GM21390 (cell line): ENCODE measurements around the gene SNAP47.

Experiments
- ATAC-seq: cut with Tn5 transposase; IDR thresholded peaks from one replicate; pipeline ENCODE4 v1.9.1; 2021; ENCODE audit not compliant: unreplicated experiment

Gene SNAP47

GRCh38 chr1:227793948-227794816, 58.9 kb downstream of the SNAP47 start:
- ATAC-seq: no peak

- no peak for ATAC-seq
Measured at GRCh38 chr1:227794817-227795192, 59.6 kb downstream of the SNAP47 start.

- no peak for ATAC-seq
Measured at GRCh38 chr1:227795732-227796131, 60.5 kb downstream of the SNAP47 start.

- no peak for ATAC-seq
Measured at GRCh38 chr1:227796359-227796915, 61.2 kb downstream of the SNAP47 start.

GRCh38 chr1:227797144-227797543, 61.9 kb downstream of the SNAP47 start:
- no peak for ATAC-seq

- no peak for ATAC-seq
Measured at GRCh38 chr1:227797625-227798024, 62.4 kb downstream of the SNAP47 start.

GRCh38 chr1:227798078-227798802, 63.0 kb downstream of the SNAP47 start:
- no peak for ATAC-seq

- ATAC-seq: no peak
Measured at GRCh38 chr1:227799756-227800155, 64.5 kb downstream of the SNAP47 start.

GRCh38 chr1:227803933-227804332, 68.7 kb downstream of the SNAP47 start:
- no peak for ATAC-seq

- no peak for ATAC-seq
Measured at GRCh38 chr1:227805606-227806197, 70.5 kb downstream of the SNAP47 start.

GRCh38 chr1:227808566-227808965, 73.3 kb downstream of the SNAP47 start:
- ATAC-seq: no peak

- ATAC-seq: no peak
Measured at GRCh38 chr1:227809026-227809425, 73.8 kb downstream of the SNAP47 start.

- ATAC-seq: no peak
Measured at GRCh38 chr1:227813962-227814361, 78.7 kb downstream of the SNAP47 start.

- no peak for ATAC-seq
Measured at GRCh38 chr1:227815468-227816409, 80.5 kb downstream of the SNAP47 start, which contains the start of gene PRSS38. Gene PRSS38, plus strand, starts transcription at chr1:227815675. Its CDS starts 42 bp downstream, at chr1:227815717.

GRCh38 chr1:227816750-227817446, 81.7 kb downstream of the SNAP47 start:
- no peak for ATAC-seq

- no peak for ATAC-seq
Measured at GRCh38 chr1:227823537-227823936, 88.3 kb downstream of the SNAP47 start.

GRCh38 chr1:227824204-227824603, 89.0 kb downstream of the SNAP47 start:
- ATAC-seq: no peak

GRCh38 chr1:227828786-227829185, 93.6 kb downstream of the SNAP47 start:
- no peak for ATAC-seq
